Measurements from ENCODE around the gene MAPK8. TPM values are rescaled to one million over a fixed set of nuclear protein-coding genes. Genes with fewer than 3 reads are reported as not detected.

MAPK8 gene
- total and polyA plus RNA-seq, 7 donors, result 17.4 to 74.5 (median 46.7) TPM

DNA sequence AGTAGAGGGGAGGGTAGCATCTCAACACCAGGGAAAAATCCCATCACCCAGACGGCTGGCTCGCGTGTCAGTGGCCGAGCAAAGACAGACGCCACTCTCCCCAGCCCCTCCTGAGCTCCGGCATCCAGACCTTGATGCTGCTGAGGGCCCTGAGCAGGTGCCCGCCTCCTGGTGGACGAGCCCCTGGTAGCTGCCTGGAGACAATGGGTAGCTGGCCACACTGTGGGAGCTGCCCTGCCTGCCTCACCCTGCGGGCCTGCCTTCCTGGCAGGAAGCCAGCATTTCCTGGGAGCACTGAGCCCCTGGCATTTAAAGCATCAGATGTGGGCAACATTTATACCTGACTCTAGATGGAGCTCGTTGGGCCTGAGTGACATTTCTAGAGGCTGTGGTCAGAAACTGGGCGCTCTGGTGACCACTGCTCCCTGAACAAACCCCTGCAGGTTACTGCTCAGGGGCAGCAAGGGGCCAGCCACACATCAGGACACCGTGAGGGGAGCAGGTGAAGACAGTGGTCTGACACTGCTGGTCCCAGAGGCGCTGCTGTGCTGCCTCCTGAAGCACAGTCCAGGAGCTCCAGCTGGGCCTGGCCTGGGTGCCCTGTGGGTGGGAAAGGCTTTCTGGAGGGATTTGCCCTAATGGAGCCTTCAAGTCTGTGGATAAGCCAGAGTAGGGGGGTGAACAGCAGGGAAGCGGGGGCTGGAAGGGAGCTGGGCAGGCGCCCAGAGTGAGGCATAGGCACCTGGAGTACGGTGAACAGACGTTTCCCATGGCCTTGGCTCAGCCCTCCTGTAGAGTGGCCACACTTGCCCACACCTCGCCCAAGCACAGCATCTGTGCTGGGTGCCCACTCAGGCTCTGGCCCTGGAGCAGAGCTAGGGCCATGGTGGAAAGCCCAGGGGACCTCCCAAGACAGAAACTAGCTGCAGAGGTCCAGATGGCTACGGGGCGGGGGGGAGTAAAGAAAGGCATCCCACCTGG lies 138.7 kb downstream of the MAPK8 start:
- 71 to 86% methylated on average over 20 of the region's 20 CpGs for WGBS, 2 donors
- DNase-seq, result peak; percentile 53
- no peak overlapping the region for H3K27ac ChIP-seq
- H3K27me3 ChIP-seq, result no peaks in the 10 kb centered on the region
- intact Hi-C loops (cut with DNase I), result no loop called here
- no peaks in the 10 kb centered on the region for H3K36me3 ChIP-seq
- no peak for TF ChIP-seq POLR2AphosphoS5 (IDR thresholded peaks at IDR 0.05)
- no peak for TF ChIP-seq POLR2A (IDR thresholded peaks at IDR 0.05)
- no peak for TF ChIP-seq EP300 (IDR thresholded peaks at IDR 0.05)
- TF ChIP-seq, protein P1, sequence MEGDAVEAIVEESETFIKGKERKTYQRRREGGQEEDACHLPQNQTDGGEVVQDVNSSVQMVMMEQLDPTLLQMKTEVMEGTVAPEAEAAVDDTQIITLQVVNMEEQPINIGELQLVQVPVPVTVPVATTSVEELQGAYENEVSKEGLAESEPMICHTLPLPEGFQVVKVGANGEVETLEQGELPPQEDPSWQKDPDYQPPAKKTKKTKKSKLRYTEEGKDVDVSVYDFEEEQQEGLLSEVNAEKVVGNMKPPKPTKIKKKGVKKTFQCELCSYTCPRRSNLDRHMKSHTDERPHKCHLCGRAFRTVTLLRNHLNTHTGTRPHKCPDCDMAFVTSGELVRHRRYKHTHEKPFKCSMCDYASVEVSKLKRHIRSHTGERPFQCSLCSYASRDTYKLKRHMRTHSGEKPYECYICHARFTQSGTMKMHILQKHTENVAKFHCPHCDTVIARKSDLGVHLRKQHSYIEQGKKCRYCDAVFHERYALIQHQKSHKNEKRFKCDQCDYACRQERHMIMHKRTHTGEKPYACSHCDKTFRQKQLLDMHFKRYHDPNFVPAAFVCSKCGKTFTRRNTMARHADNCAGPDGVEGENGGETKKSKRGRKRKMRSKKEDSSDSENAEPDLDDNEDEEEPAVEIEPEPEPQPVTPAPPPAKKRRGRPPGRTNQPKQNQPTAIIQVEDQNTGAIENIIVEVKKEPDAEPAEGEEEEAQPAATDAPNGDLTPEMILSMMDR (IDR thresholded peaks at IDR 0.05), result no peak
- no peaks in the 10 kb centered on the region for H3K9me3 ChIP-seq
- no peaks in the 10 kb centered on the region for H3K4me1 ChIP-seq
- H3K4me3 ChIP-seq, result no peak overlapping the region

DNA sequence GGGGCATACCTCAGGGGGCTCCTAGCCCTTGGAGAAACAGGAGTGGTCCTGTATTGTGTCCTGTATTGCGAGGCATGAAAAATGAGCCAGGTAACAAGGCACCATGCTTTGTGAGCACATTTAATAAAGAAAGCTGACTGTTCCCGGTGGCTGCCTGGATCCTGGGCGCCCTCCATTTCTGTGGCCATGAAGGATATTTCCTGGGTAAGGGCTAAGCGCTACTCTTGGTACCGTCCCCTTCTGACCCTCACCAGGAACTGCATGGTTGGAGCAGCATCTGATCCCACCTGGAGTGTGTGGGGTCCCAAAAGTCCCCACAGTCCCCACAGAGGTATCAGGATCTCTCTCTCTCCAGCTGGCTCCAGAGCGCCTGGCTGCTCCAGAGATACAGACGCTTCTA lies 139.5 kb downstream of the MAPK8 start:
- Histone ChIP-seq H3K36me3 (no peaks in the 10 kb centered on the region), H3K9me3 (no peaks in the 10 kb centered on the region), H3K27me3 (no peaks in the 10 kb centered on the region), H3K27ac (no peak overlapping the region), H3K4me1 (no peaks in the 10 kb centered on the region), H3K4me3 (no peak overlapping the region)
- WGBS, 2 donors, result 79 to 85% methylated on average over 7 of the region's 7 CpGs
- no peak for DNase-seq
- intact Hi-C loops (cut with DNase I), result no loop called here
- TF ChIP-seq POLR2AphosphoS5 (IDR thresholded peaks at IDR 0.05) (no peak), EP300 (IDR thresholded peaks at IDR 0.05) (no peak), POLR2A (IDR thresholded peaks at IDR 0.05) (no peak)
- TF ChIP-seq, protein P1 (IDR thresholded peaks at IDR 0.05), result no peak

DNA sequence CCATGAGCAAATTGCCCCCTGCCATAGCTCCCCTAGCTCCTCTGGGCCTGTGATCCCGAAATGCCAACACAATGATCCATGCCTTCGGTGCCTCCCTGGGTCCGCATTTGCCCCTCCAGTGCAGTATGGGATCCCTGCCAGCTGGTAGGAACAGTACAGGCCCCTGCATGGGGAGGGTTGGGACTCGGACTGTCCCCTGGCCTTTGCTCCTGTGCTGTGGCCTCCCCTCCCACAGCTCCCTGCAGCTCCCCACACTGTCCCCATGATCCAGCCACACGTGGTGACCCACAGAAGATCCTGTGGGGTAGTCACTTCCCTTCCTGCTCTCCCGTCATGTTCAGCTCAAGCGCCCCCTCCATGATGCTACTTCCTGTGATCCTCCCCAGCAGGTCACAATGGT lies 140.3 kb downstream of the MAPK8 start:
- H3K36me3 ChIP-seq, result no peaks in the 10 kb centered on the region
- H3K9me3 ChIP-seq, result no peaks in the 10 kb centered on the region
- DNase-seq, result no peak
- intact Hi-C loops (cut with DNase I), result no loop called here
- H3K4me1 ChIP-seq, result no peaks in the 10 kb centered on the region
- H3K4me3 ChIP-seq, result no peak overlapping the region
- no peak for TF ChIP-seq EP300 (IDR thresholded peaks at IDR 0.05)
- TF ChIP-seq POLR2AphosphoS5 (IDR thresholded peaks at IDR 0.05), result no peak
- TF ChIP-seq, protein P1 (IDR thresholded peaks at IDR 0.05), result no peak
- no peak for TF ChIP-seq POLR2A (IDR thresholded peaks at IDR 0.05)
- no peaks in the 10 kb centered on the region for H3K27me3 ChIP-seq
- 81% methylated on average over 7 of the region's 7 CpGs for WGBS, 2 donors
- no peak overlapping the region for H3K27ac ChIP-seq

DNA sequence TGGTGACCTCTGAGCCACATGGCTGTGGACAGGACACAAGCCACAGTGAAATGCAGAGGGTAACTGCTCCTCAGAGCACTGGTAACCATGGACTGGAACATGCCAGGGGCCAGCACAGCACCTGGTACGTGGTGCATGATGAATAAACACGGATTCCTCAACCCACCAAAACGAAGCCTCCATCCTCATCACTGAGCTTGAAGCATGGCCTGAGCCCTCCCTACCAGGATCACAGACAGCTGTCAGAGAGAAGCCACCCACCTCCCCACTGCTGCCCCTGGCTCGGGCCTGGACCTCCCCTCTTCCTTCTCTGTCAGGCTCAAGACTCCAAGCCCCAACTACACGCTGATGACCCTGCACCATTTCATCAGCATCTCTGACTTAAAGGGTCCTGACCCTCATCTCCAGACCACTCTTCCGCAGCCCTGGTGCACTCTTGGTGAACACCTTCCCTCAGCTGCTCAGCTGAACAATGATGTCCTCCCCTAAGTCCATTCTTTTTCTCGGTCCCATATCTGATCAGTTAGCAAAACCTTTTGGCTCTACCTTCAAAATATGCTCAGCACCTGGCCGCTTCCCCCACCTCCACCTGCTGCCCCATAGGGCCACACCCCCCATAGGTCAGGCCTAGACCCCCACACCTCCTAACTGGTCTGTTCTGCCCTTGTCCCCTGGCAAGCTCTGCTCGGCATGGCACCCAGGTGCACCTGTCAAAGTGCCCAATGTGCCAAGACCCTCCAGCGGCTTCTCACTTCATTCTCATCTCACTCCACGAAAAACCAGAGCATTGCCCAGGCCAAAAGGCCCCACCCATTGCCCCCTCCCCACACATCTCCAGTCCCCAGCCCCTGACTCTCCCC lies 141.1 kb downstream of the MAPK8 start:
- 81 to 89% methylated on average over 11 of the region's 11 CpGs for WGBS, 2 donors
- H3K27ac ChIP-seq, result no peak overlapping the region
- no peaks in the 10 kb centered on the region for H3K4me1 ChIP-seq
- DNase-seq, result no peak
- H3K9me3 ChIP-seq, result no peaks in the 10 kb centered on the region
- no peaks in the 10 kb centered on the region for H3K27me3 ChIP-seq
- no peak overlapping the region for H3K4me3 ChIP-seq
- intact Hi-C loops (cut with DNase I), result no loop called here
- TF ChIP-seq POLR2A (IDR thresholded peaks at IDR 0.05), result no peak
- no peaks in the 10 kb centered on the region for H3K36me3 ChIP-seq

DNA sequence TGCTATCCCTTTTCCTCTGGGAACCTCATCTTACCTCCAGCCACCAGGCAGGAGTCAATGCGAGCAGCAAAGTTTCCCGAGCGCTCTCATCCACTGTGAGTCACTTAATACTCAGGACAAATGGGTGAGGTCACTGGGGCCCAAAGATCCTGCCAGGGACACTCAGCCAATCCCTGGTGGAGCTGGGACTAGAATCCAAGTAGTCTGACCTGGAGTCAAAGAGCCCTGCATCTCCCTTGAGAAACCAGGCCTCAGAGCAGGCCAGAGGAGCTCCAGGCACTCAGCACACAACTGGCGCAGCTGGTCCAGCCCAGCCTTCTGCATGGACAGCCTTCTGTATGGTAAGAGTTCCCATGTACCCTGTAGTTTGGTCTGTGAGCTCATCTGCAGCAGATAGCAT lies 142.3 kb downstream of the MAPK8 start:
- H3K4me1 ChIP-seq, result no peaks in the 10 kb centered on the region
- H3K36me3 ChIP-seq, result no peaks in the 10 kb centered on the region
- no peaks in the 10 kb centered on the region for H3K9me3 ChIP-seq
- TF ChIP-seq POLR2A (IDR thresholded peaks at IDR 0.05), result no peak
- no peak for TF ChIP-seq POLR2AphosphoS5 (IDR thresholded peaks at IDR 0.05)
- TF ChIP-seq, protein P1 (IDR thresholded peaks at IDR 0.05), result no peak
- TF ChIP-seq EP300 (IDR thresholded peaks at IDR 0.05), result no peak
- no peak overlapping the region for H3K27ac ChIP-seq
- no peaks in the 10 kb centered on the region for H3K27me3 ChIP-seq
- intact Hi-C loops (cut with DNase I), result no loop called here
- WGBS, 2 donors, result 95% methylated on average over 4 of the region's 4 CpGs
- no peak overlapping the region for H3K4me3 ChIP-seq
- DNase-seq, result no peak
